Neural cell (in vitro differentiated cells): ENCODE data around the gene TRIOBP. TPM values are rescaled to one million over a fixed set of nuclear protein-coding genes. Genes with fewer than 3 reads are reported as not detected.

Experiments used
- H2AFZ ChIP-seq: fragments of 200-600, 300-800 bp; sonication (generic), shearing (Covaris generic); 2 replicates; pipeline ENCODE4 v1.6.0; 2014; ENCODE audit warnings: low read depth, mild to moderate bottlenecking, antibody characterized with exemption, low read length, moderate library complexity
- H3F3A ChIP-seq: fragments of 200-600 bp; shearing (Covaris generic); 2 replicates; pipeline ENCODE4 v1.6.1; 2016; ENCODE audit warnings: mild to moderate bottlenecking, moderate library complexity, mixed read lengths, antibody characterized with exemption, low read length; ENCODE audit not compliant: insufficient read depth, poor library complexity, severe bottlenecking
- H3K27ac ChIP-seq: fragments of 200-600, 300-800 bp; sonication (generic), shearing (Covaris generic); 2 replicates; pipeline ENCODE4 v1.5.1; 2014; ENCODE audit warnings: mild to moderate bottlenecking, low read length, moderate library complexity
- H3K27me3 ChIP-seq: fragments of 300-800, 200-600 bp; sonication (generic), shearing (Covaris generic); 2 replicates; pipeline ENCODE4 v1.6.0; 2014; ENCODE audit warnings: mild to moderate bottlenecking, low read depth, low read length, moderate library complexity; ENCODE audit not compliant: insufficient read depth
- H3K36me3 ChIP-seq: fragments of 300-800, 200-600 bp; sonication (generic), shearing (Covaris generic); 2 replicates; pipeline ENCODE4 v1.5.1; 2014; ENCODE audit warnings: mild to moderate bottlenecking, antibody characterized with exemption, low read length, moderate library complexity; ENCODE audit not compliant: insufficient read depth
- H3K4me2 ChIP-seq: fragments of 300-800, 200-600 bp; sonication (generic), shearing (Covaris generic); 2 replicates; pipeline ENCODE4 v1.6.0; 2014; ENCODE audit warnings: mild to moderate bottlenecking, low read length
- H3K4me3 ChIP-seq: fragments of 300-800, 200-600 bp; sonication (generic), shearing (Covaris generic); 2 replicates; pipeline ENCODE4 v1.5.1; 2014; ENCODE audit warnings: mild to moderate bottlenecking, low read length, moderate library complexity
- H3K79me2 ChIP-seq: fragments of 200-600 bp; shearing (Covaris generic); replicated peaks from 2 replicates; pipeline ENCODE4 v1.6.0; 2014; ENCODE audit warnings: mild to moderate bottlenecking, low read length, moderate library complexity; ENCODE audit not compliant: insufficient read depth
- H3K9ac ChIP-seq: fragments of 300-800, 200-600 bp; sonication (generic), shearing (Covaris generic); 2 replicates; pipeline ENCODE4 v1.6.1; 2016; ENCODE audit warnings: mild to moderate bottlenecking, low read length, mixed read lengths
- H3K9me2 ChIP-seq: fragments of 200-600 bp; shearing (Covaris generic); 2 replicates; pipeline ENCODE4 v1.6.1; 2016; ENCODE audit warnings: mild to moderate bottlenecking, low read length, mixed read lengths; ENCODE audit not compliant: insufficient read depth
- H3K9me3 ChIP-seq: fragments of 200-600, 300-800 bp; sonication (generic), shearing (Covaris generic); 2 replicates; pipeline ENCODE4 v1.6.1; 2016; ENCODE audit warnings: mild to moderate bottlenecking, mixed run types, low read length, moderate library complexity, mixed read lengths
- H4K20me1 ChIP-seq: fragments of 200-600 bp; shearing (Covaris generic); 2 replicates; pipeline ENCODE4 v1.6.1; 2016; ENCODE audit warnings: mild to moderate bottlenecking, mixed run types; ENCODE audit not compliant: insufficient read depth
- CTCF ChIP-seq: fragments of 450-650 bp; IDR thresholded peaks from 2 replicates; pipeline ENCODE4 v1.5.1; 2014; ENCODE audit warnings: antibody characterized with exemption, mild to moderate bottlenecking, moderate library complexity; ENCODE audit not compliant: poor library complexity, severe bottlenecking
- EP300 ChIP-seq: fragments of 450-650 bp; conservative IDR thresholded peaks from 2 replicates; pipeline ENCODE4 v1.6.1; 2014; ENCODE audit warnings: antibody characterized with exemption, mild to moderate bottlenecking, moderate library complexity; ENCODE audit not compliant: poor library complexity, severe bottlenecking
- EZH2 ChIP-seq: fragments of 200-600, 300-800 bp; shearing (Covaris generic), sonication (generic); IDR thresholded peaks from 2 replicates; pipeline ENCODE4 v1.6.1; 2014; ENCODE audit warnings: antibody characterized with exemption, low read length, borderline replicate concordance, mild to moderate bottlenecking; ENCODE audit not compliant: insufficient read depth, poor library complexity, severe bottlenecking
- MXI1 ChIP-seq: fragments of 450-650 bp; conservative IDR thresholded peaks from 2 replicates; pipeline ENCODE4 v1.6.1; 2014; ENCODE audit warnings: antibody characterized with exemption, mild to moderate bottlenecking; ENCODE audit not compliant: poor library complexity, severe bottlenecking
- POLR2AphosphoS5 ChIP-seq: IDR thresholded peaks from 2 replicates; pipeline ENCODE4 v1.6.1; 2012
- RAD21 ChIP-seq: fragments of 450-650 bp; conservative IDR thresholded peaks from 2 replicates; pipeline ENCODE4 v1.6.1; 2014; ENCODE audit warnings: antibody characterized with exemption, mild to moderate bottlenecking, moderate library complexity
- REST ChIP-seq: IDR thresholded peaks from 2 replicates; pipeline ENCODE4 v1.6.1; 2012; ENCODE audit warnings: borderline replicate concordance
- SMC3 ChIP-seq: fragments of 450-650 bp; conservative IDR thresholded peaks from 2 replicates; pipeline ENCODE4 v1.6.1; 2014; ENCODE audit warnings: antibody characterized with exemption, mild to moderate bottlenecking, moderate library complexity; ENCODE audit not compliant: poor library complexity
- TAF1 ChIP-seq: IDR thresholded peaks from 2 replicates; pipeline ENCODE4 v1.6.1; 2012; ENCODE audit warnings: low read depth
- polyA plus RNA-seq: library from polyadenylated mRNA; depleted of rRNA; stranded (reverse); fragments of >200 nt; gene quantifications from 2 replicates; pipeline ENCODE4 v1.2.3, GENCODE V29; 2014

The TRIOBP gene
- polyA plus RNA-seq, 1 donor from 2014 or later, result 16.2 TPM

GRCh38 chr22:37745548-37746365 lies 48.9 kb downstream of the TRIOBP start:
- no peaks in the 10 kb centered on the region for H3K79me2 ChIP-seq
- H3K27ac ChIP-seq, result no peak overlapping the region

GRCh38 chr22:37746366-37747079 lies 49.7 kb downstream of the TRIOBP start:
- no peaks in the 10 kb centered on the region for H3K79me2 ChIP-seq
- no peak overlapping the region for H2AFZ ChIP-seq
- no peaks in the 10 kb centered on the region for H3F3A ChIP-seq
- H3K27me3 ChIP-seq, result no peaks in the 10 kb centered on the region
- no peaks in the 10 kb centered on the region for H3K9me3 ChIP-seq
- TF ChIP-seq MXI1 (no peak), SMC3 (no peak), EP300 (no peak), REST (no peak), EZH2 (no peak), RAD21 (no peak), POLR2AphosphoS5 (no peak), CTCF (no peak), TAF1 (no peak)
- peak overlapping the region; percentile 42 for H3K9ac ChIP-seq
- H4K20me1 ChIP-seq, result no peaks in the 10 kb centered on the region
- H3K36me3 ChIP-seq, result no peaks in the 10 kb centered on the region
- no peak overlapping the region for H3K27ac ChIP-seq
- no peaks in the 10 kb centered on the region for H3K9me2 ChIP-seq
- peak overlapping the region; percentile 72 for H3K4me3 ChIP-seq
- no peak overlapping the region for H3K4me2 ChIP-seq

More at GRCh38 chr22:37745548-37746365, 48.9 kb downstream of the TRIOBP start:
- Histone ChIP-seq H3F3A (no peaks in the 10 kb centered on the region), H3K9me3 (no peaks in the 10 kb centered on the region), H4K20me1 (no peaks in the 10 kb centered on the region), H3K4me2 (no peak overlapping the region), H3K36me3 (peaks cover under 1% of the 10 kb centered on the region), H3K27me3 (no peaks in the 10 kb centered on the region), H3K4me3 (peak overlapping the region; percentile 72), H3K9ac (no peak overlapping the region), H3K9me2 (no peaks in the 10 kb centered on the region), H2AFZ (no peak overlapping the region)
- TF ChIP-seq POLR2AphosphoS5, result peak; percentile 7
- no peak for TF ChIP-seq EZH2
- no peak for TF ChIP-seq TAF1
- TF ChIP-seq EP300, result no peak
- no peak for TF ChIP-seq CTCF
- TF ChIP-seq RAD21, result no peak
- no peak for TF ChIP-seq MXI1
